Measurements from ENCODE around the gene DPP6.
"Not testable (repeated sequence)": the region's sequence is repeated elsewhere in the genome, so short reads cannot be mapped to it uniquely, and the experiment has no call there.

Gene DPP6

DNA sequence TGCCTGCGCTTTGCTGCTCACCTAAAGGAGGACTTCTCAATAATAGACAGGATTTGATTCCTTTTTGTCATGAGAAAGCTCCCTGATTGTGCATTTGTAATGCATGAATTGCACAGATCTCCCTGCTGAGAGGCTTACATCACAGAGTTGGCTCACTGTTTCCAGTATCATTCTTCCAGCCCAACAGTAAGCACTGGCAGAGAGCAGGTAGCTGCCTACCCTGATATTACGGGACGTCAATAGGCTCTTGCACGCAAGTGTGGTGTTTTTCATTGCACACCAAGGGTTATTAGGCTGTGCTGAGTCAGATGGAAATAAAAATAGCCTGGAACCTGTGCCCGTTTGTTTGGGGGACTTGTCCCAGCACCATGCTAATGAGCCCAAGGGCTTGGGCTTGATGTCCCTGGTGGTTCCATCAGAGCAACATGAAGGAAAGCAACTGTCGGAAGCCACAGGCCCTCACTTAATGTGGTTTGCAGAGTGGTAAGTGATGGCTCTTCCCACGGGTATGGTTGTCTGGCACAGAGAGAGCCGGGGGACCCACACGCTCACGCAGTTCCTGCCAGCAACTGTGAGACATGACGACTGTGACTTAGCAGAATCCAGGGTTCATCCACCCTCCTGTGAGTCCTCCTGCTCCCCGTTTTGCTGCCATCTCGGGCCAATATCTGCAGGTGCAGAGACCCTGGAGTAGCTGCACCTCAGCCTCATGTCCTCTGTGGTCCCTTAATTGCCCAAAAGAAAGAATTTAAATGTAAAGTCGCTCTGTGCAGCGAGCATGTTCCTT is 20.4 kb downstream of the DPP6 start:
- DNase-seq, result not testable (repeated sequence)

DNA sequence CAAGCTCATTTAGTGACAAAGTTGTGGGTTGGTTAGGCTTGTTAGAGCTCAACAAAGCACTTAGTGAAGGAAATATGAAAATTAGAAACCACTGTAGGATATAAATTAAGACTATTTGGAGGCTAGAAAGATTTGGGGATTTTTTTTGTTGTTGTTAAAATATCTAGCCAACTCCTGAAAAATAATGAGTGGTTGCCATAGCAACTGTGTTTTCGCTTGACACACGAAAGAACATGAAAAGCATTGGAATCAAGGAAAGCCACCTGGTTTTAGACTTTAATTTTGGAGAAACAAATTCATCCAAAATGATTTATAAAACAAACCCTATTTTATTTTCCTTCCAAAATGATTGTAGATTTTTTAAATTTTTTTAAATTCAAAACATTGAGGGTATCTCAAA is 26.3 kb downstream of the DPP6 start:
- DNase-seq, result not testable (repeated sequence)

DNA sequence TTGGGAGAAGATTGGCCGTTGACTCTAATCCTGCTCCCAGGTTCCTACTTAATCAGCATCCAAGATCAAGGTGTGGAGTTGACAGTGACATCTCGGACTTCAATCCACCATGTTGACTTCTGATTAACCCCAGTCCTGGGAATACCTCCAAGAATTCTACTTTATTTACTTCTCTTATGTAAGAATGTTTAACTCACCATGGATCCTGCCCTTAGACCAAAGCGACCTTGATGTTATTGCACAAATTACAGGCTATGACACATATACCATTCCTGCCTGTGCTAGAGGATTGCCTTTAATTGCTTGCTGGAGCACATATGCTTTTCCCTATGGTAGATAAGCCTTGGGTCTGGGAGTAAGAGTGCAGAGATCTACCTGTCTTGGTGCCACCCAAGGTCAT is 28.1 kb downstream of the DPP6 start:
- DNase-seq, result not testable (repeated sequence)

DNA sequence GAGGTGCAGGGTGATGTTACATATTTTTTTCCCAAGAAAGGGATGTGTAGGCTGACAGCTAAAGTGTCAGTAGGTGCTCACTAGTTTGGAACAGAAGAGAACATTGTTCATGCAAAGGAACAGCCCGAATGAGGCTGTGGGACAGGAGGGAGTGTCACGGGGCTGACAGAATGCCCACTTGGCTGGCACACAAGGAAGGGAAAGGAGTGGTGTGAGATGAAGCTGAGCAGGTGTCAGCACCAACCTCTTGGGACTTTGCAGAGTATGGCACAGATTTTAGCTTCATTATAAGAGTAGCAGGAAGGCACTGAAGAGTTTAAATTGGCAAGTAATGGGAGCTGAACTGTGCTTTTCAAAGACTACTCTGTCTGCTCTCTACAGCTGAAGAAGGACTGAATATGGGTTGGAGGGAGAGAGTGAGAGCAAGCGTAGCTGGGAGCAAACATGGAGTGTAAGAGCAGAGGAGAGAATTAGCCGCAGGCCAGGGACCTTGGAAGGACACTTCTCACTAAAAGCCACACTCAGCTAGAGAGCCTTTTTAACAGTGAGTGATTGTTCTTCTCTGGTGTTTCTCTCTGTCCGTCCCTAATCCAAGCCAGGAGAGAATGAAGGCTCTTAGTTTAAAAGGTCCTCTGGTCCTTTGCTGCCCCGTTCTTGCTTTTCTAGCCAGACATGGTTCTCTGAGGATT is 35.0 kb downstream of the DPP6 start:
- DNase-seq, result not testable (repeated sequence)

DNA sequence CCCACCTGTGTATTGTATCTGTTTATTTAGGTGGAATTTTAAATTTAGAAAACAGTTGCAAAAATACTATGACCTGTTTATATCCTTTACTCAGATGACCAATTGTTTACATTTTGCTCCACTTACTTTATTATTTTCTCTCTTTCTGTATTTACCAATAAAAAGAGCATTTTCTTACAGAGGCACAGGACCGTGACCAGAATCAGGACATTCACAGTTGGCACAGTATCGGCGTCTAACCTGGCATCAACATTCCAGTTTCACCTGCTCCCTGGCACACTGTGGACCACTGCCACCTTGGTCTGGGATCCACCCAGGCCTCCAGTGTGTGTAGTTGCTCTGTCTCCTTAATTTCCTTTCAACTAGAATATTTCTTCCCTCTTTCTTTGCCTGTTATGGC is 39.9 kb downstream of the DPP6 start:
- not testable (repeated sequence) for DNase-seq

DNA sequence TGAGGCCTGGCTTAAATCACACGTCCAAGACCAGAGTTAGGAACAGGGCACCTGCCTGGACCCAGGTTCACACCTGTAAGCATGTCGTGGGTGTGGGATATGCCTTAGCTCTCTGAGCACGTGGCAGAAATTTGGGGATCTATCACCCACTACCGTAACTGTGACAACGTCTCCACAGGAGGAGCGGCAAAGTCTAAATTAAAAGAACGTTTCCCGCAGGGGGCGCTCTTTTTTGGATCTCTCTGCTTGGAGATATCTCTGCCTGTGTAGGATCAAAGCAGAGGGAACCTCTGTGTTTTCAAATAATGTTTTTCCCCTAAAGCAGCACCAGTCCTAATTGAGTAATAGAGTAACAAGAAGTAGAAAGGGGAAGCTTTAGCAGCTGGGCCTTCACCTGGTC is 43.0 kb downstream of the DPP6 start:
- DNase-seq, result not testable (repeated sequence)

DNA sequence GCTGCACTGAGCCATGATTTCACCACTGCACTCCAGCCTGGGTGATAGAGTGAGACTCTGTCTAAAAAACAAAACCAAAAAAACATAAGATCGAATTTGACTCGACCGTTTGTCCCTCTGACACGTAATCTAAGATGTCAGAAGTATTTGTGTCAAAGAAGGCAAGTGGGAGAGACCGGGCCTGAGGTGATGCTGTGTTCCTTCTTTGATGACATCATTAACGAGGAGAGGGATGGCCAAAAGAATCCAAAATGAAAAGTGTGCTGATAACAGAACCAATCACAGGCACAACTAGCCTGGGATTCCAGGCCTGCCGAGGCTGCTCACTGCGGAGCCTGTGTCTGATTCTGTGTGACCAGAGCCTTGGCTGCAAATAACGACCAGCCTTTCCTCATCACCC is 52.9 kb downstream of the DPP6 start:
- DNase-seq, result not testable (repeated sequence)

DNA sequence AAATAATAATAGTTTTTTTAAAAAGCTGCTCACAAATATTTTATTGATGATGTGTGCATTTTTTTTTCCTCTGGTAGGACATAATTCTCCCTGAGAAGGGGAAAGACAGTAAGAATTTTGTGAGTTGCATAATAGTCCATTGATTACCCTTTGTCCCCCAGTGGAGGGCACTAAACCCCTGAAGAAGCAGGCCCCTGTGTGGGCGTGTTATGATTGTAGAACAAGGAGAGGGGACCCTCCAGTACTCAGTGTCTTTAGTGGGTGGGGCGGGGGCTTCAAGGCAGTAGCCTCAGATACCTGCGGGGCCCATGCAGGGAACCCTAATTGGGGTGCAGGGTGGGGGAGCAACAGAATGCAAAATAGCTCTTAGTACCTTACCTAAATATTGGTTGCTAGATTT is 57.4 kb downstream of the DPP6 start:
- DNase-seq, result not testable (repeated sequence)

DNA sequence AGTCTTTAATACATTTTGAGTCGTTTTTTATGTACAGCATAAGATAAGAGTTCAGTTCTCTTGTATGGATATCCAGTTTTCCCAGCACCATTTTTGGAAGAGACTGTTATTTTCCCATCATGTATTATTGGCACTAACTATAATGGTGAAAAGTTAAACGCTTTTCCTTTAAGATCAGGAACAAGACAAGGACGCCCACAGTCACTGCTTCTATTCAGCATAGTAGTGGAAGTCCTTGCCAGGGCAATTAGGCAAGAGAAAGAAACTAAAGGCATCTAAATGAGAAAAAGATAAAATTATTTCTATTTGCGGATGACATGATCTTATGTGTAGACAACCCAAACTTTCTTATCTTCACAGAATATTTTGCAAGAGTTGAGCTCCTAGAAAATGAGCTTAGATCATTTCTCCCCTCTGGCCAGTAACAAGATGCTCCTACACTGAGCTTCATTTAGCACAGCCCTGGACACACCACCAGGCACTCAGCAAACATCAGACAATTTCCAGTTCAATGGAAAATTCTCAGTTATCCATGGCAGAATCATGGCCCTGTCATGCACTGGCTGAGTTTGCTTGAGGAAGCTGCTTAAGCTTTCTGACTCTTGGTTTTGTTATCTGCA is 61.6 kb downstream of the DPP6 start:
- not testable (repeated sequence) for DNase-seq

DNA sequence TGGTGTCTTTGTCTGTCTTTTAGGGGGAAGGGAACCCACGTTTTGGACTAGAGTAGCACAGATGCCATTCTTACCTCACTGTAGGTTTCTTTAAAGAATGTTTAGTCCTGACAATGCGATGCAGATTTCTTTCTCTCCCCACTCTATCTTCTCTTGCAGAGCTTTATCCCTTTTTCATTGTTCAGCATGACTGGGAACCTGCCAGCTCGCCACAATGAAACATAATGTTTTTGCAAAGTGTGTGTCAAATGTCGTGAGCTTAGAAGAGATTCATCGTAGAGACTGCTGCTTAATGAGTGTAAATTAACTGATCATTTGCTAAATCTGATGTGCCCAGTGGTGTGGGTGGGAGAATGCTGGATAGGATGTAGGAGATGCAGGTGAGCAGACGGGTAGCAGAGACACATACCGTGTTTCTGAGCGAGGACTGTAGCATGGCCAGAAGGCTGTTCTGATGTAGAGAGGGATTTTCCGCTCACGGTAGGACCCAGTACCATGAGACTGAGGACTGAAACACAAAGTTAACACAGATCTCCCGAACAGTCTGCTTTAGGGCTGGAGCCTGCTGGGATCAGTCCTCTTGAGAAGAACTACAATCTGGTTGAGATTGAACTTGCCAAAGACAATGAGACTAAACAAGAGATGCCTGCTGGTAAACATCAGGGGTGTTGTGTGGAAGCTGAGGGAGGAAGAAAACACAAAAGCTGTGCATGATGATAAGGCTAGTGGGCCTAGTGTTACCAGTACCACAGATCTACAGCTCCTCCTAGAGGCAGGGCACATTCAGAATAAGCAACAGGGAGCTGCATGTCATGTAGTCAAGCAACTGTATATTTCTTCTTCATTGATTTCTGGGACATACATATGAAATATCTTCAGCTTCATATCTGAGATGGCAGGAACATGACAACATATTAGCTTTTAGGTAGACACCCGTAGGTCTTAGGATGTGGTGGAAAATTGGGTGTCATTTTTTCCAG is 65.5 kb downstream of the DPP6 start:
- DNase-seq, result not testable (repeated sequence)

DNA sequence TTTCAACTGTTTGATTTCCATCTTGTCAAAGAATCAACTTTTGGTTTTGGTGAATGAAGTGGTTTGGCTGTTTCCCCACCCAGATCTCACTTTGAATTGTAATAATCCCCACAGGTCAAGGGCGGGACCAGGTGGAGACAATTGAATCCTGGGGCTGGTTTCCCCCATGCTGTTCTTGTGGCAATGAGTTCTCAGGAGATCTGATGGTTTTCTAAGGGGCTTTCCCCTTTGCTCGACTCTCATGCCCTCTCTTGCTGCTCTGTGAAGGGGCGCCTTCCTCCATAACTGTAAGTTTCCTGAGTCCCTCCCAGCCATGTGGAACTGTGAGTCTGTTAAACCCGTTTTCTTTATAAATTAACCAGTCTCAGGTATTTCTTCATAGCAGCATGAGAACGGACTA is 68.6 kb downstream of the DPP6 start:
- not testable (repeated sequence) for DNase-seq

DNA sequence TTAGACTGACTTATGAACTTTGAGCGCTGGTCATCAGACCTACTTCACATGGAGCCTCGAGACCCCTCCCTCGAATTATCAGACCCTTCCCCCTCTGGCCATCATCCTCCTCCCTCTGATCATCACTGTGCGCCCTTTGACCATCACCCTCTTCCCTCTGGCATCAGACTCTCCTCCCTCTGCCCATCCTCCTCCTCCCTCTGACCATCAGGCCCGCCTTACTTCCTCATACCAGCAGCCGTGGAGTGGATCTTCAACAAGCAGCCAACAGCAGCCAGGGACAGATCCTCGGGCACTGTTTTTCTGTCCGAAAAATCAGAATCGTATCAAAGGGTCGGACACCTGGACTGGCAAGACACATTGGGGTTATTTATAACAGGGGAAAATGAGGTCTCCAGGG is 70.5 kb downstream of the DPP6 start:
- not testable (repeated sequence) for DNase-seq

DNA sequence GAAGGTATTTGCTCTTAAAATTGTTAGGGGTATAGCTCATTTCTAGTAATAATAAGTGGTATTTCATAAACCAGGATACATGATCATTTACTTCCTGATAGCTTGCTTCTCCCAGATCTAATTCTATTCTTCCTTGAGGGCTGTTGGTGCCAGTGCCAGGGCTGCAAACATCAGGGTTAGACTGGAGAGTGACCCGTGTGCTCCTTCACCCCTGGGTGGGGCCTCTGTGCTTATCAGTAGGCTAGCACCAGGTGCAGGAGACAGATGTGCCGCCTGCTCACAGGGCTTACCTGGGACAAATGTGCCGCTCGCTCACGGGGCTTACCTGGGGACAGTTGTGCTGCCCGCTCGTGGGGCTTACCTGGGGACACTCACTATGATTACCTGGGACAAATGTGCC is 71.2 kb downstream of the DPP6 start:
- DNase-seq, result not testable (repeated sequence)

DNA sequence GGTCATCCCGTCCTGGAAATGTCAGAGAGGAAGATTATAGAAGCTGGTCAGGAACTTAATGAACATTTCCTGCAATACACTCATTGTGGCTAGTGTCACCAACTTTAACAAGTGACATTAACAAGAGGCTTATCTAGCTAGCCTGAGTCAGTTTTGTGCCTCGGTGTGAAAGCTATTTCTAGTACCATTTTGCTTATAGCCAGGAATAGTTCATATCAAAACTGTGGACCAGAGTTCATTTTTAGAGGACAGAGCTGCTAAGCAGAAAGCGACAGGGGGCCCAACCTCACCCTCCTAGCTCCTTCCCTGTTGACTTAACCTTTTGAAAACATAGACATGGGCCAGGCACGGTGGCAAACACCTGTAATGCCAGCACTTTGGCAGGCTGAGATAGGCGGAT is 76.9 kb downstream of the DPP6 start:
- not testable (repeated sequence) for DNase-seq

DNA sequence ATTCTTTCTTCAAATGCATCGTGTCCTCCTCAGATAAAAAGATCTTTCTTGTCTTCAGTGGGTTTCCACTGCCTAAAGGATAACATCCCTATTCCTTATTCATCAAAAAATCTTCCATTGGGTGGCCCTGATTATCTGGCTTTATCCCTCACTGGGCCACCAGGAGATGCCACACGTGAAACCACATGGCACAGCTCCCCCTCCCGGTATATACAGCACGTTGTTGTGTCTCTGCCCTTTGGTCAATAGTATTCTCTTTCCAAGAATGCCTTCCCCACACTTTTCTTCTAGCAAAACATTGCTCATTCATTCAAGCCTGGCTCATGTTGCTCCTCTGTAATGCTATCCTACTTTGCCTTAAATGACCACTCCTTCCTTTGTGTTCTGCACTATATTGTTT is 80.4 kb downstream of the DPP6 start:
- DNase-seq, result not testable (repeated sequence)

DNA sequence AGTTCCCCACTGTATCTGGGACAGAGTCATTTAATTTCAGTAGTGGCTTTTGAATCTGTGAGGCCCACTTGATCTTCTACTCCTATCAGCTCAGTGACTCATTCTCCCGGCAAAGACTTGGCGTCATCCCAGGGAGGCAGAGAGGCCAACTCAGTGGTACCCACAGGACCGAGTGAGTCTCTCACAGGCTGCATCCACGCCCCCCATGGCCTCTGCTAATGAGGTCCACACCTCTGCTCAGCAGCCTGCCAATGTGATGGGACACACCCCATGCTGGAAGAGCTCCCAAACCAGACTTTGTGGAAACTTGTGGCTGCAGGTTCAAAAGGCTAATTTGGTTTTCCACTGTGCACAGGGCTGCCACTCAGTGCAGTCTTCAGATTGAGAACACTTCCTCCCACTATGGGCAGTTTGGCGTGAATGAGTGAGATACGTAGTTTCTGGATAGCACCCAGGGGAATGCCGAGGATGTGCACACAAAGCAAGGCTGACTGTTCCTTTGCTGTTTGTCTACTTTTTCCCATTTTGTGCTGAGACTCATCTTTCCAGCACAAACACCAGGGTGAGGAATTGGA is 81.6 kb downstream of the DPP6 start:
- DNase-seq, result not testable (repeated sequence)

DNA sequence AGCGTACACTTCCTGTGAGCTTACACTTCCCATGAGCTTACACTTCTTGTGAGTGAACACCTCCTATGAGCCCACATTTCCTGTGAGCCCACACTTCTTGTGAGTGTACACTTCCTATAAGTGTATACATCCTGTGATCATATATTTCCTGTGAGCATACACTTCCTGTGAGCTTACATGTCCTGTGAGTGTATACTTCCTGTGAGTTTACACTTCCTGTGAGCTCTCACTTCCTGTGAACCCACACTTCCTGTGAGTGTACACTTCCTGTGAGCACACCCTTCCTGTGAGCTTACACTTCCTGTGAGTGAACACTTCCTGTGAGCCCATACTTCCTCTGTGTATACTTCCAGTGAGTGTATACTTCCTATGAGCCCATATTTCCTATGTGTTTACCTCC is 82.5 kb downstream of the DPP6 start:
- not testable (repeated sequence) for DNase-seq

DNA sequence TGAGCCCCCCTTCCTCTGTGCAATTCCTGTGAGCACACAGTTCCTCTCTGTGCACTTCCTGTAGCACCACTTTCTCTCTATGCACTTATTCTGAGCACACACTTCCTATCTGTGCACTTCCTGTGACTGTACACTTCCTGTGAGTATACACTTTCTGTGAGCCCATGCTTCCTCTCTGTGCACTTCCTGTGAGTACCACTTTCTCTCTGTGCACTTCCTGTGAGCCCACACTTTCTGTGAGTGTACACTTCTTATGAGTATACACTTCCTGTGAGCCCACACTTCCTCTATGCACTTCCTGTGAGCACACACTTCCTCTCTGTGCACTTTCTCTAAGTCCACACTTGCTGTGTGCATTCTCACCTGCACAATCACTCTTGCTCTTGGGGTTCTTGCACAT is 83.4 kb downstream of the DPP6 start:
- not testable (repeated sequence) for DNase-seq

DNA sequence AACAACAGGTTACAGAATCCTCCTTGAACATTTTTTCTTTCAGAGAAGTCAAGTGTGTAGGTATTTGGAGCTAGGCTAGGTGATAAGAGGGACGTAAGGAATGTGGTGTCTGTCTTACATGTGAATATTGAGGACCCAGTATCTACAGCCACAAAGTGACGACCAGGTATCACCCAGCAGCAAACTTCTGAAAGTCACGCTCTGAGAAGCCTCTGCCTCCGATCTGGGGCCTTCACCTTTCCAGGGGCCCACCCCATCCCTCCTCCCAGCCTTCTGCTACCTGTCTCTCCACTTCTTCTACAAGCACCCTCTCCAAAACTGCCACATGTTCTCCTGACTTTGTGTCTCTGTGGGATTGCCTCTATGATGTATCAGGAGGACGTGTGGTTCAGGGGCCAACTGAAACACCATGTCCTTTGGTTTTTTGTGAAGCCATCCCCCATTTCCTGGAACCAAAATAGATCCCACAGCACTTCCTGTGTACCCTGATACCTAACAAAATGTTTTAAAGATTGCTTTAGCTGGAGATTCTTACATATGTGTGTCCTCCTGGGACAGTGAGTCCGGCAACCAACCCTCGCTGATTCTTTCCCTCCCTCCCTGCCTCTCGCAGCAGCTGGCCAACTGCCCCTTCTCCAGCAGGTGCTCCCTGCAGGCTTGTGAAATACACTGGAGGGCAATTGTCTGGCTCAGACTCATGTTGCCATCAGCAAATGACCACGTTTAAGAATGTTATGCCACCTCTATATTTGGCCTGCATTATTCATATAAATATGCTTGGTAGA is 93.9 kb downstream of the DPP6 start:
- not testable (repeated sequence) for DNase-seq

DNA sequence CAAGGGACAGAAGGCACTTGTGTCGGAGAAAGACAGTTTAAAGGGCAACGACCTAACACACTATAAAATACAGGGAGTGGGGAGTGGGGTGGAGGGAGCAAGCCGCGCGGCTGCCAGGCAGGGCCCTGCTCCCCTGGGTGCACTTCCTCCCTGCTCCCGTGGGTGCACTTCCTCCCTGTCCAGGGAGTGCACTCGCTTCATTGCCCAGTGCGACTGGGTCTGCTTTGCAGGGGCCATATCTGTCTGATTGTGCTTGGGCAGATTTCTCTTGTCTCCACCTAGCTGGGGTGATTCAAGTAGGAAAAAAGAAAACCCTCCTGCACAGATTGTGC is 94.5 kb downstream of the DPP6 start:
- DNase-seq, result not testable (repeated sequence)

All from fibroblast of skin of back (primary cell).